A549 (cell line): ENCODE data around the gene ABCA2. TPM values are rescaled to one million over a fixed set of nuclear protein-coding genes. Genes with fewer than 3 reads are reported as not detected.

ENCODE experiments used
- ATAC-seq, 2 experiments: fragments of 200-7000 bp in 1 of 2; fragments of >200 bp in 1 of 2; cut with Nextera tagmentation in 1 of 2; cut with Tn5 transposase in 1 of 2; 3 replicates each; pipeline versions ENCODE4 v1.8.0 to v1.9.1; 2018 to 2020; ENCODE audit warnings: mild to moderate bottlenecking in 1 of 2, moderate library complexity in 1 of 2
- CTCF ChIA-PET: fragments of 300-600 bp; sonication (Branson Sonifier 250); formaldehyde crosslinking; extraction: SDS; loops from one replicate; lab custom pipeline; 2021; ENCODE audit warnings: antibody characterized with exemption, inconsistent platforms; lab: Yijun Ruan, JAX
- POLR2A ChIA-PET: fragments of 350-600 bp; formaldehyde crosslinking; extraction: SDS; loops from one replicate; lab custom pipeline; 2021; ENCODE audit warnings: antibody characterized with exemption, inconsistent platforms; lab: Yijun Ruan, JAX
- DNase-seq, 2 experiments: peaks; one replicate each; pipeline versions ENCODE4 v3.0.0 to v3.0.0-alpha.2; 2011 to 2016; ENCODE audit warnings: low read depth in 1 of 2, low spot score in 1 of 2
- FAIRE-seq: peaks from 2 replicates; lab custom pipeline; 2011; peaks lifted over from hg19 to GRCh38; lab: Jason Lieb, UNC
- H3K27ac ChIP-seq, 2 experiments: fragments of >200 bp; sonication (Bioruptor Twin); formaldehyde crosslinking; 3 replicates each; pipeline ENCODE4 v1.5.1; 2016 to 2017
- H3K4me1 ChIP-seq: fragments of >200 bp; sonication (Bioruptor Twin); formaldehyde crosslinking; 3 replicates; pipeline ENCODE4 v1.6.1; 2016
- H3K4me2 ChIP-seq: fragments of >200 bp; sonication (Bioruptor Twin); formaldehyde crosslinking; 3 replicates; pipeline ENCODE4 v1.6.1; 2016
- H3K4me3 ChIP-seq: fragments of >200 bp; sonication (Bioruptor Twin); formaldehyde crosslinking; 3 replicates; pipeline ENCODE4 v1.5.1; 2016
- H3K9me3 ChIP-seq: fragments of >200 bp; sonication (Bioruptor Twin); formaldehyde crosslinking; 3 replicates; pipeline ENCODE4 v1.6.1; 2016
- CBX8 ChIP-seq: fragments of 200-600 bp; sonication (generic); IDR thresholded peaks from 2 replicates; pipeline ENCODE4 v1.6.1; 2016
- CTCF ChIP-seq: fragments of >200 bp; sonication (Bioruptor Twin); formaldehyde crosslinking; IDR thresholded peaks from 3 replicates; pipeline ENCODE4 v1.5.1; 2016
- E2F6 ChIP-seq: IDR thresholded peaks from 2 replicates; pipeline ENCODE4 v1.6.1; 2012; ENCODE audit warnings: low read depth, borderline replicate concordance
- ELK1 ChIP-seq: fragments of 150-350 bp; IDR thresholded peaks from 2 replicates; pipeline ENCODE4 v1.6.1; 2014; ENCODE audit warnings: low read depth, mild to moderate bottlenecking, low read length
- EP300 ChIP-seq, 2 experiments: fragments of >200 bp; sonication (Bioruptor Twin); formaldehyde crosslinking; IDR thresholded peaks; 2 replicates in 1 of 2; 3 replicates in 1 of 2; pipeline ENCODE4 v1.6.1; 2016 to 2017
- GATA3 ChIP-seq: IDR thresholded peaks from 2 replicates; pipeline ENCODE4 v1.6.1; 2012; ENCODE audit warnings: borderline replicate concordance
- HES2 ChIP-seq: fragments of >200 bp; sonication (Bioruptor Twin); formaldehyde crosslinking; IDR thresholded peaks from 2 replicates; pipeline ENCODE4 v1.6.1; 2016
- JUNB ChIP-seq: fragments of >200 bp; sonication (Bioruptor Twin); formaldehyde crosslinking; IDR thresholded peaks from 2 replicates; pipeline ENCODE4 v1.6.1; 2016
- KDM1A ChIP-seq: fragments of 200-600 bp; sonication (generic); IDR thresholded peaks from 2 replicates; pipeline ENCODE4 v1.6.1; 2016; ENCODE audit warnings: low read depth, mild to moderate bottlenecking
- MAX ChIP-seq: IDR thresholded peaks from 2 replicates; pipeline ENCODE4 v1.6.1; 2012
- RAD21 ChIP-seq, 2 experiments: fragments of >200 bp in 1 of 2; sonication (Bioruptor Twin) in 1 of 2; formaldehyde crosslinking in 1 of 2; IDR thresholded peaks in 1 of 2; conservative IDR thresholded peaks in 1 of 2; 2 replicates in 1 of 2; 3 replicates in 1 of 2; pipeline ENCODE4 v1.6.1; 2012 to 2018; ENCODE audit warnings: inconsistent platforms in 1 of 2
- RCOR1 ChIP-seq: fragments of 150-350 bp; IDR thresholded peaks from 2 replicates; pipeline ENCODE4 v1.6.1; 2014; ENCODE audit warnings: antibody characterized with exemption, low read length, low read depth
- REST ChIP-seq: fragments of 200-600 bp; sonication (generic); IDR thresholded peaks from 2 replicates; pipeline ENCODE4 v1.6.1; 2016; ENCODE audit warnings: antibody characterized with exemption, mild to moderate bottlenecking, moderate library complexity
- RFX5 ChIP-seq: fragments of 450-650 bp; IDR thresholded peaks from 2 replicates; pipeline ENCODE4 v1.7.1; 2014; ENCODE audit warnings: antibody characterized with exemption, mild to moderate bottlenecking, moderate library complexity
- RNF2 ChIP-seq: fragments of 200-600 bp; sonication (generic); IDR thresholded peaks from 2 replicates; pipeline ENCODE4 v1.6.1; 2016; ENCODE audit warnings: low read depth, mild to moderate bottlenecking, antibody characterized with exemption, moderate library complexity, borderline replicate concordance
- SMC3 ChIP-seq: fragments of >200 bp; sonication (Bioruptor Twin); formaldehyde crosslinking; IDR thresholded peaks from 3 replicates; pipeline ENCODE4 v1.6.1; 2018; ENCODE audit warnings: inconsistent platforms
- TP53 ChIP-seq: fragments of 250-450 bp; sonication (Bioruptor Pico); IDR thresholded peaks from 2 replicates; pipeline ENCODE4 v1.5.0; 2021; ENCODE audit warnings: mild to moderate bottlenecking, moderate library complexity
- USF2 ChIP-seq: fragments of 450-650 bp; IDR thresholded peaks from 2 replicates; pipeline ENCODE4 v1.6.1; 2014; ENCODE audit warnings: antibody characterized with exemption
- ZSCAN20 ChIP-seq: fragments of 250-450 bp; sonication (Bioruptor Pico); IDR thresholded peaks from 2 replicates; pipeline ENCODE4 v1.8.0; 2022; ENCODE audit warnings: mild to moderate bottlenecking, moderate library complexity
- WGBS: methylation state at CpG from one replicate; pipeline ENCODE4 v1.1.6; 2017; ENCODE audit errors: missing lambda C conversion rate; 5-methylcytosine and 5-hydroxymethylcytosine counted together
- polyA plus RNA-seq, 4 experiments: library from polyadenylated mRNA; depleted of rRNA in 3 of 4; stranded (reverse); fragments of >200 nt; fragmentation: RNase III in 1 of 4; extraction: RNeasy Plus Mini Kit Qiagen cat#74134 plus additional on column Dnase treatment in 1 of 4; gene quantifications; 2 replicates in 3 of 4; 3 replicates in 1 of 4; pipeline ENCODE4 v1.2.3, GENCODE V29; 2011 to 2017

ABCA2 gene
- polyA plus RNA-seq, 2 of the 4 experiments (the other 2 are of a cell fraction): 8.3 to 24.7 TPM

GRCh38 chr9:137064880-137065164, 36.8 kb upstream of the ABCA2 start:
- CTCF ChIA-PET: interaction anchor here (0.5 to 19.2 kb wide), 19 partner anchors 8 to 307 kb away, joined by 3 to 656 read pairs (median 4); partner anchors contain the start of genes ABCA2, ENTPD2, FUT7 and LCN8

GRCh38 chr9:137064027-137064879, 36.2 kb upstream of the ABCA2 start:
- CTCF ChIA-PET: interaction anchor here (0.5 to 19.2 kb wide), 31 partner anchors 8 to 307 kb away, joined by 3 to 656 read pairs (median 4); partner anchors contain the start of genes ABCA2, ENTPD2, FUT7 and LCN8
- POLR2A ChIA-PET: interaction anchor here (1.2 kb wide), 1 partner anchor 17 kb away, joined by 3 read pairs; no protein-coding TSS in a partner anchor
- 75% methylated on average over 15 of the region's 55 CpGs for WGBS
- Histone ChIP-seq H3K27ac (peak overlapping the region in 1 of 2 experiments; percentile 64; a peak in 4 of 6 replicates), H3K9me3 (no peaks in the 10 kb centered on the region), H3K4me1 (peaks cover 15% of the 10 kb centered on the region), H3K4me3 (no peak overlapping the region), H3K4me2 (no peak overlapping the region)
- FAIRE-seq (no peak), ATAC-seq (peak; percentile 67 to 78), DNase-seq (peak in 1 of 2 experiments; percentile 64)
- TF ChIP-seq SMC3: peak; percentile 91
- peak; percentile 60 to 65 for TF ChIP-seq RAD21 (conservative IDR thresholded peaks at IDR 0.05 in 1 of 2, IDR thresholded peaks at IDR 0.05 in 1 of 2)
- TF ChIP-seq CTCF: peak; percentile 78
- no peak for TF ChIP-seq KDM1A
- TF ChIP-seq MAX: peak; percentile 55; the same call in 1 of the 2 replicates
- TF ChIP-seq E2F6: peak; percentile 81

More at GRCh38 chr9:137064880-137065164, 36.8 kb upstream of the ABCA2 start:
- peaks cover 20% of the 10 kb centered on the region for H3K4me1 ChIP-seq
- H3K4me2 ChIP-seq: no peak overlapping the region
- WGBS: 88% methylated on average over 6 of the region's 12 CpGs
- H3K27ac ChIP-seq: no peak overlapping the region
- TF ChIP-seq HES2 (no peak), RFX5 (no peak), SMC3 (no peak)
- TF ChIP-seq, all 56 proteins: peak for 0
- POLR2A ChIA-PET: no interaction called here
- Histone ChIP-seq H3K4me3 (no peak overlapping the region), H3K9me3 (no peaks in the 10 kb centered on the region)
- no peak for FAIRE-seq
- no peak for DNase-seq
- no peak for ATAC-seq

GRCh38 chr9:137063311-137064026, 35.4 kb upstream of the ABCA2 start:
- ATAC-seq (no peak), FAIRE-seq (no peak), DNase-seq (no peak)
- H3K4me1 ChIP-seq: peaks cover 9% of the 10 kb centered on the region
- no peaks in the 10 kb centered on the region for H3K9me3 ChIP-seq
- peak overlapping the region in 1 of 2 experiments; percentile 64; a peak in 4 of 6 replicates for H3K27ac ChIP-seq
- ChIA-PET POLR2A (interaction anchor here (1.2 kb wide), 1 partner anchor 17 kb away, joined by 3 read pairs; no protein-coding TSS in a partner anchor), CTCF (interaction anchor here (0.7 to 19.2 kb wide), 28 partner anchors 9 to 296 kb away, joined by 3 to 656 read pairs (median 4); partner anchors contain the start of genes ABCA2, ENTPD2, FUT7 and MAN1B1)
- no peak overlapping the region for H3K4me3 ChIP-seq
- H3K4me2 ChIP-seq: no peak overlapping the region
- 66% methylated on average over 7 of the region's 26 CpGs for WGBS
- TF ChIP-seq RCOR1 (no peak), USF2 (no peak), HES2 (no peak), CBX8 (no peak), REST (no peak), EP300 (IDR thresholded peaks at IDR 0.05) (no peak), RNF2 (no peak), TP53 (CRISPR knock-in tag) (no peak), ZSCAN20 (CRISPR knock-in tag) (no peak), GATA3 (no peak), ELK1 (no peak), JUNB (no peak)
